Measurements from ENCODE around the gene TMEM114. TPM values are rescaled to one million over a fixed set of nuclear protein-coding genes. Genes with fewer than 3 reads are reported as not detected.

The TMEM114 gene
- total RNA-seq, 1 donor: not detected

DNA sequence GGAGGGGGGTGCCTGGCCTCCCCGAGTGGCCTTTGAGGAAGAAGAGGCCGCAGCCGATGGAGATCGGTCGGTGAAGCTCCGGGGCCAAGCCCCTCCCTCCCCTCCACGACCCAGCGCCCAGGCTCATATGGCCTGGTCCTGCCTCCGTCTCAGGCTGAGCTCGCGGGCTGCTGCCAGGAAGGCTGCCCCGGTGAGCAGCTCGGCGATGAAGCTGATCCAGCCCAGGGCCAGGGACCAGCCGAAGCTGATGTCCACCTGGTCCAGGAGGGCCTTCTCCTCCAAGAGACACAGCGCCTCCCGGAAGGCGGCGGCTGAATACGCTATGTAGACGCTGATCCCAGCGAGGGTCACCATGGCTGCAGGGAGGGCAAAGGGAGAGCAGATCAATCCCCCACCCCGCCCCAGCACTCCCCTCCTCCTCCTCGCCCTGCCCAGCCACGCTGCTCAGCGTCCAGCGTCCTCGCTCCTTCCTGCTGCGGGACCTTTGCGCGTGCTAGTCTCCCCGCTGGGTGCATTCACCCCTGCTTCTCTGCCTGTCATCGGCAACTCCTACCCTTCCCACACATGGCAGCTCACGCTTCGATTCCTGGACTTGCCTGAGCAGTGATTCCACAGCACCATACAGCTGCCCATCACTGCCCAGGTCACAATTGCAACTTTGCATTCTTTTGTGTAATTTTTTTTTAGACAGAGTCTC is 20.5 kb downstream of the TMEM114 start:
- TF ChIP-seq, protein P1, sequence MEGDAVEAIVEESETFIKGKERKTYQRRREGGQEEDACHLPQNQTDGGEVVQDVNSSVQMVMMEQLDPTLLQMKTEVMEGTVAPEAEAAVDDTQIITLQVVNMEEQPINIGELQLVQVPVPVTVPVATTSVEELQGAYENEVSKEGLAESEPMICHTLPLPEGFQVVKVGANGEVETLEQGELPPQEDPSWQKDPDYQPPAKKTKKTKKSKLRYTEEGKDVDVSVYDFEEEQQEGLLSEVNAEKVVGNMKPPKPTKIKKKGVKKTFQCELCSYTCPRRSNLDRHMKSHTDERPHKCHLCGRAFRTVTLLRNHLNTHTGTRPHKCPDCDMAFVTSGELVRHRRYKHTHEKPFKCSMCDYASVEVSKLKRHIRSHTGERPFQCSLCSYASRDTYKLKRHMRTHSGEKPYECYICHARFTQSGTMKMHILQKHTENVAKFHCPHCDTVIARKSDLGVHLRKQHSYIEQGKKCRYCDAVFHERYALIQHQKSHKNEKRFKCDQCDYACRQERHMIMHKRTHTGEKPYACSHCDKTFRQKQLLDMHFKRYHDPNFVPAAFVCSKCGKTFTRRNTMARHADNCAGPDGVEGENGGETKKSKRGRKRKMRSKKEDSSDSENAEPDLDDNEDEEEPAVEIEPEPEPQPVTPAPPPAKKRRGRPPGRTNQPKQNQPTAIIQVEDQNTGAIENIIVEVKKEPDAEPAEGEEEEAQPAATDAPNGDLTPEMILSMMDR (IDR thresholded peaks at IDR 0.05; ENCODE audit: extremely low read depth, low read depth, low read length): no peak
- no peaks in the 10 kb centered on the region for H3K4me1 ChIP-seq (ENCODE audit: insufficient read depth, low read length)
- H3K36me3 ChIP-seq (ENCODE audit: insufficient read depth, low read length): no peaks in the 10 kb centered on the region
- no peak overlapping the region for H3K27ac ChIP-seq (ENCODE audit: low read depth, low read length)
- H2AFZ ChIP-seq (ENCODE audit: low read length): no peak overlapping the region
- no peak overlapping the region for H3K4me3 ChIP-seq (ENCODE audit: insufficient read depth, low read length)
- no peaks in the 10 kb centered on the region for H4K20me1 ChIP-seq (ENCODE audit: insufficient read depth, low read length)
- H3K27me3 ChIP-seq (ENCODE audit: insufficient read depth, low read length): peaks cover 12% of the 10 kb centered on the region
- no peak for DNase-seq (ENCODE audit: insufficient read length, low spot score, missing footprints)
- no peak overlapping the region for H3K4me2 ChIP-seq (ENCODE audit: insufficient read depth, low read length)
- no peaks in the 10 kb centered on the region for H3K9me3 ChIP-seq (ENCODE audit: low read depth, low read length)
- H3K79me2 ChIP-seq (ENCODE audit: insufficient read depth, low read length): no peaks in the 10 kb centered on the region

DNA sequence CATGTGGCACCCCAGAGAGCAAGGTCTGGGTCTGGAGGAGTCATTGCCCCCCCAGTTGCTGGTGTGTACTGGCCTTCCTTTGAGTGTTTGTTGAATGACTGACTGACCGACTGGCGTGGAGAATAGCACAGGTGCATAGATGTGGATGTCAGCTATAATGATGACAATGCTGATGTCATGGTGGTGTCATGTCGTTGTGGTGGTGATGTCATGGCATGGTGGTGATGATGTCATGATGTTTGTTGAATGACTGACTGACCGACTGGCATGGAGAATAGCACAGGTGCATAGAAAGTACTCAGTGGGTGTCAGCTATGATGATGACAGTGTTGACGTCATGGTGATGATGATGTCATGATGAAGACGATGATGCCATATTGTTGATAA is 22.1 kb downstream of the TMEM114 start:
- Histone ChIP-seq H2AFZ (ENCODE audit: low read length) (no peak overlapping the region), H3K79me2 (ENCODE audit: insufficient read depth, low read length) (no peaks in the 10 kb centered on the region), H3K27me3 (ENCODE audit: insufficient read depth, low read length) (peaks cover 12% of the 10 kb centered on the region), H4K20me1 (ENCODE audit: insufficient read depth, low read length) (no peaks in the 10 kb centered on the region), H3K4me3 (ENCODE audit: insufficient read depth, low read length) (no peak overlapping the region), H3K9me3 (ENCODE audit: low read depth, low read length) (no peaks in the 10 kb centered on the region), H3K36me3 (ENCODE audit: insufficient read depth, low read length) (no peaks in the 10 kb centered on the region), H3K27ac (ENCODE audit: low read depth, low read length) (no peak overlapping the region), H3K4me2 (ENCODE audit: insufficient read depth, low read length) (no peak overlapping the region), H3K4me1 (ENCODE audit: insufficient read depth, low read length) (no peaks in the 10 kb centered on the region)
- DNase-seq (ENCODE audit: insufficient read length, low spot score, missing footprints): no peak
- TF ChIP-seq, protein P1 (IDR thresholded peaks at IDR 0.05; ENCODE audit: extremely low read depth, low read depth, low read length): no peak

DNA sequence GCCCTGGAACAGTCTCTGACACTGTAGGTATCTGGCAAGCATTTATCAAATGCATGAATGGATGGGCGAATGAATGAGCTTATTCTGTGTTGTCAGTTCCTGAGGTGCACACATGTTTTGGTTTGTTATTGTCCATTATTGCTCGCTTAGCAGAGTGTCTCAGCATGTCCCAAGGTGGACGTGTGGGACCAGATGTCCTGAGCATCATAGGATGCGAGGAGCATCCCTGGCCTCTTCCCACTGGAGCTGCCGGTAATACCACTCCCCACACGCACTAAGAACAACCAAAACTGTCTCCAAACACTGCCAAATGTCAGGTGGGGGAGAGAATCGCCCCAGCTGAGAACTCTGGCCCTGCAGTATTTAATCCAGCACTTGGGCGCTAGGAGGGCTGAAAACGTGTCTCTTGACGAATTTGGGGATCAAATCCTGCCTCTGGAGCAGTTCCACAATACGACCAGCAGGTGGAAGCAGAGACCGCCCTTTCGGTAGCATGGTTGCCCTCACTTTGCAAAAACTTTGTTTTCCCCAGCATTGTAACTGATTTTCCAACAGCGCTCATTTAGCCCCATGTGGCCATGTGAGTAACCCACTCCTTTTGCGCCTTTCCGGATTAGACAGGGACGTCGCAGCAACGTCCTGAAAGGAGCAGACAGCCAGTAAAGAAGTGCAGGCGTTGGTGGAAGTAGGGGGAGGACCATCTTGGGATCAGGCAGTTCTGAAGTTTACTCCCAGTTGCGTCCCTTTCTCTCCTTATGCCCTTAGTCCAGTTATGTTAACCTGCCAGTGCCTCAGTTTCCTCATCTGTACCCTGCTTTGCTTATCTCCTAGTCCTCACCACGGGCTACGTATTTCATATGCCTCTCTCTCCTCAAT is 22.7 kb downstream of the TMEM114 start:
- TF ChIP-seq, protein P1 (IDR thresholded peaks at IDR 0.05; ENCODE audit: extremely low read depth, low read depth, low read length): peak; percentile 100
- peaks cover 3% of the 10 kb centered on the region for H3K9me3 ChIP-seq (ENCODE audit: low read depth, low read length)
- peak; percentile 90 for DNase-seq (ENCODE audit: insufficient read length, low spot score, missing footprints)
- no peaks in the 10 kb centered on the region for H3K79me2 ChIP-seq (ENCODE audit: insufficient read depth, low read length)
- peaks cover 10% of the 10 kb centered on the region for H3K27me3 ChIP-seq (ENCODE audit: insufficient read depth, low read length)
- H3K4me2 ChIP-seq (ENCODE audit: insufficient read depth, low read length): peak overlapping the region; percentile 28
- no peaks in the 10 kb centered on the region for H3K36me3 ChIP-seq (ENCODE audit: insufficient read depth, low read length)
- H3K4me3 ChIP-seq (ENCODE audit: insufficient read depth, low read length): no peak overlapping the region
- H4K20me1 ChIP-seq (ENCODE audit: insufficient read depth, low read length): no peaks in the 10 kb centered on the region
- no peaks in the 10 kb centered on the region for H3K4me1 ChIP-seq (ENCODE audit: insufficient read depth, low read length)
- no peak overlapping the region for H3K27ac ChIP-seq (ENCODE audit: low read depth, low read length)
- H2AFZ ChIP-seq (ENCODE audit: low read length): peak overlapping the region; percentile 57

DNA sequence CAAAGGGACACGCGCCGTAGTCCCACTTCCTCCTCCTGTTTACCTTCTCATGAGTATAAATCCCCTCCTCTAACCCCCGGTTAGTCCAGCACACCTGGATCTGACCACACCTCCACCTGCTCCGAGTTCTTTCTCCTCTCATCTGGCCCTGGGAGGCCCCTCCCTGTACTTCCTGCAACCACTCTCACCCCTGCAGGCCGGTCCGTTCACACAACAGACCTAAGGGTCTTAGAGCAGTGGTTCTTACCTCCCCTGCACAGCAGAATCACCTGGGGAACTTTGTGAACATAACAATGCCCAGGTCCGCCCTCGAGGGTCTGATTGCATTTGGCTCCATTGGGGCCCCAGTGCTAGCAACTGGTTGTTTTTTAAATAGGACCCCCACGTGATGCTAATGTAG is 24.8 kb downstream of the TMEM114 start:
- Histone ChIP-seq H3K79me2 (ENCODE audit: insufficient read depth, low read length) (no peaks in the 10 kb centered on the region), H3K36me3 (ENCODE audit: insufficient read depth, low read length) (no peaks in the 10 kb centered on the region), H3K4me1 (ENCODE audit: insufficient read depth, low read length) (no peaks in the 10 kb centered on the region), H3K9me3 (ENCODE audit: low read depth, low read length) (peaks cover 3% of the 10 kb centered on the region), H2AFZ (ENCODE audit: low read length) (no peak overlapping the region), H3K4me2 (ENCODE audit: insufficient read depth, low read length) (no peak overlapping the region), H4K20me1 (ENCODE audit: insufficient read depth, low read length) (no peaks in the 10 kb centered on the region), H3K27me3 (ENCODE audit: insufficient read depth, low read length) (no peaks in the 10 kb centered on the region), H3K27ac (ENCODE audit: low read depth, low read length) (no peak overlapping the region), H3K4me3 (ENCODE audit: insufficient read depth, low read length) (no peak overlapping the region)
- TF ChIP-seq, protein P1 (IDR thresholded peaks at IDR 0.05; ENCODE audit: extremely low read depth, low read depth, low read length): no peak
- no peak for DNase-seq (ENCODE audit: insufficient read length, low spot score, missing footprints)

Measured in osteoblast (primary cell).